IPS DF 4.7 (cell line): ENCODE measurements around the gene ARF5.

Source experiments
- DNase-seq: peaks from one replicate; pipeline ENCODE4 v3.0.0-alpha.2; 2013; ENCODE audit warnings: low spot score; ENCODE audit errors: extremely low read depth

ARF5 gene

GRCh38 chr7:127588697-127589482, 679 bp downstream of the ARF5 start:
- no peak for DNase-seq

DNA sequence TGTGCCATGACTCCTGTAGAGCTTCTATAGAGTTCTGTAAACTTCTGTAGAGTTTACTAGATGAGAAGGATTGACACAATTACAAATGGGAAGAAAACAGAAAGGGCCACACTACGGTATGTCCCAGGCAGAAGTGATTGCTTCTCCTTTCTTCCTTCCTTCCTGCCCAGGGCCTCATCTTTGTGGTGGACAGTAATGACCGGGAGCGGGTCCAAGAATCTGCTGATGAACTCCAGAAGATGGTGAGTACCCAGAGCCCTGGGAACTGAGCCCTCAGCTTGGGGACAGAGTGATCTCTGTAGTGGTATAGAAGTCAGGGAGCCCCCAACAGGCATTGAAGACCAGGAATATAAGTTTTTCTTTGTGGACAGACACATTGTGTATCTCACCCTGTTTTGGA, 1.7 kb downstream of the ARF5 start:
- DNase-seq: no peak

DNA sequence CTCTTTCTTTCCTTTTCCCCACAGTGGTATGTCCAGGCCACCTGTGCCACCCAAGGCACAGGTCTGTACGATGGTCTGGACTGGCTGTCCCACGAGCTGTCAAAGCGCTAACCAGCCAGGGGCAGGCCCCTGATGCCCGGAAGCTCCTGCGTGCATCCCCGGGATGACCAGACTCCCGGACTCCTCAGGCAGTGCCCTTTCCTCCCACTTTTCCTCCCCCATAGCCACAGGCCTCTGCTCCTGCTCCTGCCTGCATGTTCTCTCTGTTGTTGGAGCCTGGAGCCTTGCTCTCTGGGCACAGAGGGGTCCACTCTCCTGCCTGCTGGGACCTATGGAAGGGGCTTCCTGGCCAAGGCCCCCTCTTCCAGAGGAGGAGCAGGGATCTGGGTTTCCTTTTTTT, 3.0 kb downstream of the ARF5 start:
- no peak for DNase-seq

DNA sequence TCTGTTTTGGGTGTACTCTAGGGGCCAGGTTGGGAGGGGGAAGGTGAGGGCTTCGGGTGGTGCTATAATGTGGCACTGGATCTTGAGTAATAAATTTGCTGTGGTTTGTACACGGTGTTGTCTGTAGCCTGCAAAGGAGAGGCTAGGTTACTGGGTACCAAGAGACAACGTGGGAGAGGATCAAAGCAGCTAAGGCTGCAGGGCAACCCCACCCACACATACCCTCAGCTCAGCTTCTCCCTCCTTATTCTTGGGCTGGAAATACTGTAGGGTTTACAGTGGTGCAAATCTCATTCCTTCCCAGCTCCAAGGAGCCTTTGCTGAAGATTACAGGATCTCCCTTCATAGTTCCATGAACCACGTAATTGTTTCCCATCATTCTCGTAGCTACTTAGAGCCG, 3.4 kb downstream of the ARF5 start:
- DNase-seq: no peak

GRCh38 chr7:127592550-127592949, 4.3 kb downstream of the ARF5 start:
- DNase-seq: no peak

GRCh38 chr7:127594490-127594889, 6.3 kb downstream of the ARF5 start:
- no peak for DNase-seq

- DNase-seq: no peak
Observed at GRCh38 chr7:127595737-127596136, 7.5 kb downstream of the ARF5 start.

GRCh38 chr7:127598318-127598717, 10.1 kb downstream of the ARF5 start:
- no peak for DNase-seq

DNA sequence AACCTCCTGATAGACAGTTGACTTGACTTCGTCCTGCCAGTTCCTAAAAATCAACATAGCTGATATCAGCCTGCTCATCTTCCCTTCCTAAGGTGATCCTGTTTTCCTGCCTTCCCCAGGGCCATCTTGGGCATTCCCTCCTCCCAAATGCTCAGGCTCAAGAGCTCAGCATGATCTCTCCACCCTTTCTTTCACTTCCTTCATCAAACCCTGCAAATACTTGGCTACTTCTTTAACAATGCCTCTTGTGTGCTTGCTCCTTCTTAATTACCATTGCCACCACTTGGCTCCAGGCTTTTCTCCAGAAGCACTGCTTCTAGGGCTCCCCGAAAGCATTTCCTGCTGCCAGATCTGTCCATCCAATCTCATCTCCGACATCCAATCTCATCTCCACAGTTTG, 12.7 kb downstream of the ARF5 start:
- no peak for DNase-seq

DNA sequence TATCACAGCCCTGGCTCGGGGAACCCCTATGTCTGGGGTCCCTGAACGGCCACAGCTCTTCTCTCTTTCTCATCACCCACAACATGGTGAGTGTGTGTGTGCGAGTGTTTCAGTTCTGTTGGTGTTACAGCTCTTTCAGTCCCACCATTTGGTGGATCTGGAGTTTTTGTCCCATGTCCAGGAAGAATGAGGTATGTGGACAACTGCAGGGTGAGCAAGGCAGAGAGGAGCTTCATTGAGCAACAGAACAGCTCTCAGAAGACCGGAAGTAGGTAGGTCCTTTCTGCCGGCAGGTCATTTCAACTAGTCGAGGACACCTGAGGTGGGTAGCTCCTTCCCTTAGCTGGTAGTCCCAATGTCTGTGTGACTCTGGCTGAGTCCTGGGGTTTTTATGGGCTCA, 20.2 kb downstream of the ARF5 start:
- no peak for DNase-seq

GRCh38 chr7:127609297-127609696, 21.1 kb downstream of the ARF5 start:
- no peak for DNase-seq

GRCh38 chr7:127612263-127612662, 24.1 kb downstream of the ARF5 start:
- no peak for DNase-seq

GRCh38 chr7:127616724-127617123, 28.5 kb downstream of the ARF5 start:
- DNase-seq: no peak

GRCh38 chr7:127618042-127618441, 29.8 kb downstream of the ARF5 start, which contains the start of gene PAX4:
PAX4 (minus strand) TSS chr7:127618142; CDS start chr7:127615928, 2,214 bp downstream.
- DNase-seq: no peak

GRCh38 chr7:127618775-127619174, 30.6 kb downstream of the ARF5 start:
- no peak for DNase-seq

DNA sequence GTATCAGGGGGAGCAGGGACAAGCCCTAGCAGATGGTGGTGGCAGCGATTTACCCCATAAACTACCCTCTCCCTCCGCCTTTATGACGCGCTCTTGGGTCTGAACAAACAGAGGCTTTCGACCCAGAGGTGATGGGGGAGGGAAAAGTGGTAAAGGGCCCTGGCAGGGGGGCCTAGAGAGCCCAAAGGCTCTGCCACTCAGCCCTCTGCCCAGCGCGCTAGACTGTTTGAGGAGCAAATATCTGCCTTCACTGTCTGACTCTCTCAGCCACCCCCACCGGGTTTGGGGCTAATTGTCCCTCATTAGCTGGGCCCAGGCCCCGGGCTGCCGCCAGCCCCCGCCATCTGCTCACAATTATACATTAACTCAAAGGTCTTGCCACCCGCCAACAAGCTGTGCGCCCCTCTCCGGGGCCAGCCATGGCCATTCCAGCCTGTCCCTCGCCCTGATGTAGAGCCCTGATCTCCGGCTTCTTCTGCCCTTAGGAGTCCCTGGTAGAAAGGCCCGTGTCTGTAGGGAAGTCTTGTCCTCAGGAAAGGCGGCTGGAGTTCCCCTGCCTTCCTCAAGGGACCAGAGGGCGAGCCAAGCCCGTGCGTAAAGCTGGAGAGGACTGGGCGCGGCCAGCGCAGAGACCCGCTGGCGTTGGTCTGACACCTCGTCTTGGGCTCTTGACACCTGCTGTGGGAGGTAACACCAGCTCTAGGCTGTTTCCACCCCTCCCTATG, 31.6 kb downstream of the ARF5 start:
- no peak for DNase-seq

DNA sequence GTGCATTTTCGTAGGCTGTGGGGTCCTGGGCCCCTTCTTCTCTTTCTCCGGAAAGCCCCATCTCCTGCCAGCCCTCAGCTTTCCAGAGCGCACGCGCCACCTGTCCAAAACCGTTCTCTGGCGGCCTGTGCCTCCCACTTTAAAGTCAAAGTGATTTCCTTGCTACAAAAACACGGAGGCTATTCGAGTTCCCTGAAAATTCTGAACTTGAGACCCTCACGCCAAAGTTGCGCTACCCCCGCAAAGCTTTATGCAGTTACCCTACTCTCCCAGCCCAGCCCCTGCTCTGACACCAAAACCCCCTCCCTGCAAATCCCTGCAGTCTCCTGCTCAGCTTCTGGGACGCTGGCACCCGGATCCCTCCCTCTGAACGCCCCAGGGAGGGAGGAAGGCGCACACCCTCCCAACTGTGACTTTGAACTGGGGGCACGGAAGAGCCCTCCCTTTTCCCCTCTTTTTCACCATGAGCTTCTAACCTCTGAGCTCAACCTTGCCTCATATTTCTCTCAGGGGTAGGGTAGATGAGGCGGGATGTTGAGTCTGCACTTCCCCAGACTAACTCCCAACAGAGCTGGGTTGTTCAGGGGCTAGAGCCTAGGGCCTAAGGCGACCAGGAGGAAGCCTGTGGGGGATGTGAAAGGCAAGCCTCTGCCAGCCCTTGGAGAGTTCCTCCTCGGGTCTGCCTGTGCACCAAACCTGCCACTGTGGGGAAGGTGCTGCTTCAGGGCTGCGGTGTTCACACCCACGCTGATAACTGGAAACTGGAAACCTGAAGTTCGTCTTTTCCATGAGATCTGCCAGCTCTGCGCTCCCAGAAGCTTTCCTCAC, 32.4 kb downstream of the ARF5 start:
- no peak for DNase-seq

- no peak for DNase-seq
Observed at GRCh38 chr7:127625331-127625730, 37.1 kb downstream of the ARF5 start.

- DNase-seq: no peak
Observed at GRCh38 chr7:127628445-127628844, 40.2 kb downstream of the ARF5 start.

DNA sequence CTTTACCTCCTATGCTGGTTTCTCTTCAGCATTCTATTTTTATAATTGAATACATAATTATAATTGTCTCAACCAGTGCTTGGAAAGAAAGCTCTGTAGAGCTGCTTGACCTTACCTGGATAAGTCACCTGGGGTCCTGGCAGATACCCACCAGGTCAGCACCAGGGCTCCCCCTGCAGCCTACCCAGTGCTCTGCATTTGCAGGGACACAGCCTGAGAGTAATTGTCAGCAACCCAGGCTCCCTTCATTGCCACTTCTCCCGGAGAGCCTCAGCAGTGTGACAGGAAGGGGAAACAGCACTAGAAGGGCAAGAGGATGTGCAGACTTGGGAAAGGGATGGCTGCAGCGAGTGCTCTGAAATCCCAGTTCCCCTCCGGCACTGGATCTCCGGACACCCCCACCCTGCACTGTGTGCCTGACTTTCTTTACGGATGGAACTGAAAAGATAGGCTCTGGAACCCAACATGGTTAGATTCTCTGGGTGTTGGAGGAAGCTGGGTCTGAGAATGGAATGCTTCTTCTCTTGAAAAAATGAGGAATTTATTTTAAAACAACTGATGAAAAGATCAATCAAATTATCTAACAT, 41.1 kb downstream of the ARF5 start:
- DNase-seq: peak; percentile 80

GRCh38 chr7:127632276-127632910, 44.2 kb downstream of the ARF5 start:
- no peak for DNase-seq
